ENCODE data around the gene DGCR8. TPM values are rescaled to one million over a fixed set of nuclear protein-coding genes. Genes with fewer than 3 reads are reported as not detected.

Gene DGCR8
- total RNA-seq, 2 donors from 2014 or later: 23.7 to 47.3 TPM

DNA sequence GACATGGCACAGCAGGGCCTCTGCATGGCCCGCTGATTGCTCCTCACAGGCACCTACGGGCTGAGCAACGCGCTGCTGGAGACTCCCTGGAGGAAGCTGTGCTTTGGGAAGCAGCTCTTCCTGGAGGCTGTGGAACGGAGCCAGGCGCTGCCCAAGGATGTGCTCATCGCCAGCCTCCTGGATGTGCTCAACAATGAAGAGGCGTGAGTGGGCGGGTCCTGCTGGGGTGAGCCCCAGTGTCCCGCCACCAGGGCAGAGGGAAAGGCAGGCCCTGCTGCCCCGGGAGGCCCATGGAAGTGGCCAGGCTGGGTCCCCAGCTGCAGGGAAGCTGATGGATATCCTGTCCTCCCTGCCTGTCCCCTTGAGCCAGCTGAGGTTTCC lies 18.6 kb upstream of the DGCR8 start:
- H3K4me1 ChIP-seq (ENCODE audit: control insufficient read depth in 1 of 2, low read depth in 2 of 2): no peaks in the 10 kb centered on the region
- no peak overlapping the region for H3K4me3 ChIP-seq
- H3K27me3 ChIP-seq (replicated peaks; ENCODE audit: insufficient read depth): no peaks in the 10 kb centered on the region
- H3K9me3 ChIP-seq: no peaks in the 10 kb centered on the region
- H3K27ac ChIP-seq: no peak overlapping the region
- ATAC-seq (ENCODE audit: insufficient number of reproducible peaks, low FRiP score, low read depth): no peak
- peaks cover 34% of the 10 kb centered on the region for H3K36me3 ChIP-seq
- TF ChIP-seq, protein P1, sequence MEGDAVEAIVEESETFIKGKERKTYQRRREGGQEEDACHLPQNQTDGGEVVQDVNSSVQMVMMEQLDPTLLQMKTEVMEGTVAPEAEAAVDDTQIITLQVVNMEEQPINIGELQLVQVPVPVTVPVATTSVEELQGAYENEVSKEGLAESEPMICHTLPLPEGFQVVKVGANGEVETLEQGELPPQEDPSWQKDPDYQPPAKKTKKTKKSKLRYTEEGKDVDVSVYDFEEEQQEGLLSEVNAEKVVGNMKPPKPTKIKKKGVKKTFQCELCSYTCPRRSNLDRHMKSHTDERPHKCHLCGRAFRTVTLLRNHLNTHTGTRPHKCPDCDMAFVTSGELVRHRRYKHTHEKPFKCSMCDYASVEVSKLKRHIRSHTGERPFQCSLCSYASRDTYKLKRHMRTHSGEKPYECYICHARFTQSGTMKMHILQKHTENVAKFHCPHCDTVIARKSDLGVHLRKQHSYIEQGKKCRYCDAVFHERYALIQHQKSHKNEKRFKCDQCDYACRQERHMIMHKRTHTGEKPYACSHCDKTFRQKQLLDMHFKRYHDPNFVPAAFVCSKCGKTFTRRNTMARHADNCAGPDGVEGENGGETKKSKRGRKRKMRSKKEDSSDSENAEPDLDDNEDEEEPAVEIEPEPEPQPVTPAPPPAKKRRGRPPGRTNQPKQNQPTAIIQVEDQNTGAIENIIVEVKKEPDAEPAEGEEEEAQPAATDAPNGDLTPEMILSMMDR (IDR thresholded peaks at IDR 0.05): no peak
- DNase-seq (ENCODE audit: low spot score): no peak

DNA sequence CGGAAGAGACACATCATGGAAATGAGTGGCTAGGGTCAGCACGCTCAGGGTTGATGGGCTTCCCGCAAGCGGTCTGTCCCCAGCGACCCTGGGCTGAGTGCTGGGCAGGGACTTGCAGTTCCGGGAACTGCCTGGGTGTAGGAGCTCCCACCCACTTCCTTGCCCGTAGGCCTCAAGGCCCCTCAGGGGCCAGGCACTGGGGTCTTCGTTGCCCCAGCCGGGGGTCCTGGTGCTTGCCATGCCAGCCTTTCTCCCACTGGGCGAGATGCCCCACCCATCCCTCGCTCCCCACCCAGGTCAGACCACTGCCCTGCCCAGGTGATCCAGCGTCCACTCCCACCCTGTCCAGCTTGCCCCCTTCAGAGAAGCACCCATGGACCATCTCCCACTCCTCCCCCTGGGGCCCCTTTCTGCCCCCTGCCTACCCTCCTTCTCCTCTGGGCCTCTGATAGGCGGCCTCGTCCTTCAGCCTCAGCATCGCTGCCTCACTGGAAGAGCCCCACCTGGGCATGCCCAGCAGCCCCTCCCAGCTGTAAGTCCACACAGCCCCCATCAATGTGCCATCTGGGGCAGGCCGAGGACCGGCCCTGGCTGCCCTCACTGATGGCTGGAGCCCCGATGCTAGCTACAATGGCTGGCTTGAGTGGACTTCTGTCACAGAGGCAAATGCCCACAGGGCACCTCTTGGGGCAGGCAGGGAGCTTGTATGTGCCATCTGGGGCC lies 17.8 kb upstream of the DGCR8 start:
- DNase-seq (ENCODE audit: low spot score) (no peak), ATAC-seq (ENCODE audit: insufficient number of reproducible peaks, low FRiP score, low read depth) (no peak)
- Histone ChIP-seq H3K9me3 (no peaks in the 10 kb centered on the region), H3K4me3 (no peak overlapping the region), H3K27me3 (replicated peaks; ENCODE audit: insufficient read depth) (no peaks in the 10 kb centered on the region), H3K36me3 (peaks cover 31% of the 10 kb centered on the region), H3K27ac (no peak overlapping the region), H3K4me1 (ENCODE audit: control insufficient read depth in 1 of 2, low read depth in 2 of 2) (no peaks in the 10 kb centered on the region)
- TF ChIP-seq, protein P1 (IDR thresholded peaks at IDR 0.05): no peak

DNA sequence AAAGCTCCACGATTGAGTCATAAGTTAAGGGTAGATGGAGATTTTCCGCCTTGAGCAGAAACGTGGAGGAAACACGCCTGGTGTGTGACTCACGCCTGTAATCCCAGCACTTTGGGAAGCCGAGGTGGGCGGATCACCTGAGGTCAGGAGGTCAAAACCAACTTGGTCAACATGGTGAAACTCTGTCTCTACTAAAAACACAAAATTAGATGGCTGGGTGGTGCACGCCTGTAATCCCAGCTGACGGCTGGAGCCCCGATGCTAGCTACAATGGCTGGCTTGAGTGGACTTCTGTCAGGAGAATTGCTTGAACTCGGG lies 17.3 kb upstream of the DGCR8 start:
- Histone ChIP-seq H3K27me3 (replicated peaks; ENCODE audit: insufficient read depth) (no peaks in the 10 kb centered on the region), H3K36me3 (peaks cover 31% of the 10 kb centered on the region), H3K4me1 (ENCODE audit: control insufficient read depth in 1 of 2, low read depth in 2 of 2) (no peaks in the 10 kb centered on the region), H3K27ac (no peak overlapping the region), H3K4me3 (no peak overlapping the region), H3K9me3 (no peaks in the 10 kb centered on the region)
- TF ChIP-seq, protein P1 (IDR thresholded peaks at IDR 0.05): no peak
- no peak for DNase-seq (ENCODE audit: low spot score)
- ATAC-seq (ENCODE audit: insufficient number of reproducible peaks, low FRiP score, low read depth): no peak

DNA sequence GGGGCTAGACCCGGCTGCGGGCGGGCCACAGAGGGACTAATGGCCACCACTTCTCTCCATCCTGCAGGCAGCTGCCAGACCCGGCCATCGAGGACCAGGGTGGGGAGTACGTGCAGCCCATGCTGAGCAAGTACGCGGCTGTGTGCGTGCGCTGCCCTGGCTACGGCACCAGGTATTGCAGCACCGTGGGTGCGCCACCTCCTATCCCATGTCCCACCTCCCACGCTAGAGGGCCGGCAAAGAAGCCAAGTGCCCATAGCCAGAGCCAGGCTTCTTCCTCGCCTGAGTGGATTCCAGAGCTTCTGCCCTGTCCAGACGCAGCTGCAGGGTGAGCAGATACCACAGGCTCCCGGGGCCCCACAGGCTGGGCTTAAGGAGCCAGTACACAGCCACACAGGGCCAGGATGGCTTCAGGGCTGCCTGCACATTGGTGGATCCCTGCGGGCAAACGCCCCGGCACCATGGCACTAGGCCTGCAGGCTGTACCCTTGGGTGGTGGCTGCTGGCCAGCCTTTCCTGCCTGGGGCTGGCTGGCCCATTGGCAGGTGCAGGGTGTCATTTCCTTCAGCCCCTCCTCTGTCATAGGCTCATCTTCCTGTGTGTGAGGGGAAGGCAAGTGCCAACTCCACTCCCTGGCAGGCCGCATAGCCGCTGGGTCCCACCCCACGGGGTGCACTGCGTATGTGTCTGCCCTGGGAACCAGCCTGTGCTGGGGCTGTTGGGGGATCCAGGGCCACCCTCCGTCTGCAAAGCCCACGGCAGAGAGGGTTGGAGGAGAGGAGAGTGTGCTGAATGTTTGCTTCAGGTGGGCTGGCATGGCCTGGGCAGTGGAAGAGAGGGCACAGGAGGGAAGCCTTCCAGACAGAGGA lies 16.5 kb upstream of the DGCR8 start:
- Histone ChIP-seq H3K27me3 (replicated peaks; ENCODE audit: insufficient read depth) (no peaks in the 10 kb centered on the region), H3K36me3 (peaks cover 27% of the 10 kb centered on the region), H3K9me3 (no peaks in the 10 kb centered on the region), H3K4me1 (ENCODE audit: control insufficient read depth in 1 of 2, low read depth in 2 of 2) (no peaks in the 10 kb centered on the region), H3K4me3 (no peak overlapping the region), H3K27ac (no peak overlapping the region)
- DNase-seq (ENCODE audit: low spot score) (no peak), ATAC-seq (ENCODE audit: insufficient number of reproducible peaks, low FRiP score, low read depth) (no peak)
- TF ChIP-seq, protein P1 (IDR thresholded peaks at IDR 0.05): no peak

DNA sequence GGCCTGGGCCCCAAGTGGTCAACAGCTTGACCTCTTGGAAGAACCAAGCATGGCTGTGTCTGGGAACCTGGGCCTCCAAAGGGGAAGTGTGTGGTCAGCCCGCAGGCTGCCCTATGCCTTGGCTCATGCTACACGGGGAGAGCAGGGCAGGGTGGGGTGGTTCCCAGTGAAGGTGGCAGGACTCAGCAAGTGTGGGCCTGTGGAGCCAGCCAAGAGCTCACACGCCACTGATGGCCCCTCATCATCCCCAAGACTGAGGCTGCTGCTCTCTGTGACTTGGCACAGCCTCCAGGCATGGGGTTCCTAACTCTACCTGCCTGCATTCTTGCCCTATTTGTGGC lies 15.9 kb upstream of the DGCR8 start:
- Histone ChIP-seq H3K4me1 (ENCODE audit: control insufficient read depth in 1 of 2, low read depth in 2 of 2) (no peaks in the 10 kb centered on the region), H3K27me3 (replicated peaks; ENCODE audit: insufficient read depth) (no peaks in the 10 kb centered on the region), H3K36me3 (peaks cover 27% of the 10 kb centered on the region), H3K9me3 (no peaks in the 10 kb centered on the region), H3K27ac (no peak overlapping the region), H3K4me3 (no peak overlapping the region)
- ATAC-seq (ENCODE audit: insufficient number of reproducible peaks, low FRiP score, low read depth): no peak
- TF ChIP-seq, protein P1 (IDR thresholded peaks at IDR 0.05): no peak
- no peak for DNase-seq (ENCODE audit: low spot score)

All from thoracic aorta (tissue), 2 donors.